TTC549 (cell line): ENCODE results near the gene GTF3C6.
"Not testable (repeated sequence)": the region's sequence is repeated elsewhere in the genome, so short reads cannot be mapped to it uniquely, and the experiment has no call there.

Experiments
- FAIRE-seq: peaks from 2 replicates; lab custom pipeline; 2012; peaks lifted over from hg19 to GRCh38; lab: Jason Lieb, UNC

GTF3C6 gene, protein sequence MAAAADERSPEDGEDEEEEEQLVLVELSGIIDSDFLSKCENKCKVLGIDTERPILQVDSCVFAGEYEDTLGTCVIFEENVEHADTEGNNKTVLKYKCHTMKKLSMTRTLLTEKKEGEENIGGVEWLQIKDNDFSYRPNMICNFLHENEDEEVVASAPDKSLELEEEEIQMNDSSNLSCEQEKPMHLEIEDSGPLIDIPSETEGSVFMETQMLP

DNA sequence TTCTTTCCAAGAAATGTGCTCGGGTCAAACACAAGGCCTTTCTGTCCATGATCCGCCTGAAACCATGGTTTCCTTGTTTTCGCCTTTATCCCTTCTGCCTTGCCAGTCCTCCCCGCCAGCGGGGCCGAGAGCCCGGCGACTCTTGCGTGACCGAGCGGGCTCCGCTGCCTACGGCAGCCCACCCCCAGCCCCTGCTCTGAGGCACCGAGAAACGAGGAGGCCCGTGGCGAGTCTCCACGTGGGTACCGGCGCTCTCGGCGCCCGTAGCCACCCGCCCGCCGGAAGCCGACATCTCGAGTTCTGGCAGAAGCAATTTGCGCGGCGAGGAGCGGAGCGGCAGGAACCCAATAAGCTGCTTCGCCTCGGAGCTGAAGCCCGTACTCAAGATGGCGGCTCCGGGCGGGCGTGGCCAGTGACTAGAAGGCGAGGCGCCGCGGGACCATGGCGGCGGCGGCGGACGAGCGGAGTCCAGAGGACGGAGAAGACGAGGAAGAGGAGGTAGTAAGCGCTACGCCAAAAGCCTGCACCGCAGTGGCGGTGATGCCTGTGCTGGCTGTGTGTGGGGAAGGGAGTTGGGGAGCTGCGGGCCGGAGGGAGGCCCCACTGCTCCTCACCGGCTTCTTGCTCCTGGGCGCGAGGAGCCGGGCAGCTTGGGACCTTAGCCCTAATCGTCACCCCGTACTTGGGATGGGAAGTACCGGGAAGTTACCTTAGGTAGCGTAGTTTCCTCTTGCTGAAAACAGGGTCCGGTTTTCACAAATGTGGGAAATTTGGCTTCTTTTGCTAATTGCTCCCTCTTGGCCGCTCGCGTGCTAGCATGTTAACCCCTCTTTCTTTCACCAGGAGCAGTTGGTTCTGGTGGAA lies at the start of gene GTF3C6:
TSS of gene GTF3C6 (plus strand) at position 378 of the 864 bp plus-strand sequence. CDS start at position 442, 64 bp downstream.
- no peak for FAIRE-seq

DNA sequence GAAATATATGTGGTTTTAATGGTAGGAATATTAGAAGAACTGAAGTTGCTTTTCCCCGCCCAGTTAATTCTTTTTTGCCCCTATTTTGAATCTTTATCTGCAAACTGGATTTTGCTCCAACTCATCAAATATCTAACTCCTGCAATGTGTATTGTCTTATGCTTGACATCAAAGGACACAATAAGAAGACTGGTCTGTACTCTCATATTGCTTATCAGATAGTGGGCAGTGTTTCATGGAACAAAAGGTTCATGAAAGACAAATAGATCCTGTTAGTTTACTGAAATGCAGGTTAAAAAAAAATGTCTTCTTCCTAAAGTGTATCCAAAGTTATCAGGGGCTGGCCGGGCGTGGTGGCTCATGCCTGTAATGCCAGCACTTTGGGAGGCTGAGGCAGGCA lies 27.7 kb upstream of the GTF3C6 start:
- FAIRE-seq = no peak

DNA sequence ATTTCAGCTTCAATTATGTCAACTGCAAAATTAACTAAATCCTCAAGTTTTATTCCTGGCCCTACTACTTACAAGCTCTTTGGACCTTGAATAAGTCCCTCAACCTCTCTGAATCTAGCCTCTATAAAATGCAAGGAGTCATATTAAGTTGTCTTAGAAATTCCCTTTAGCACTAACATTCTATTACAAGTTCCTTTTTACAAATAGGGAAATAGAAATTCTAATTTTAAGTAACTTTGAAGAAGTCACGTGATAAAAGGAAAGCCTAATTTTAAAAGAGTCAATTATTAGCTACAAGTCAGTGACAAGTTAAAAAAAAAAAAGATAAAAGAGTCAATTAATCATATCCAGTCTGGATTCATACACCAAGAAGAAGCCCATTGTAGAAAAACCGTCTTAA lies 24.6 kb upstream of the GTF3C6 start:
- FAIRE-seq = no peak

DNA sequence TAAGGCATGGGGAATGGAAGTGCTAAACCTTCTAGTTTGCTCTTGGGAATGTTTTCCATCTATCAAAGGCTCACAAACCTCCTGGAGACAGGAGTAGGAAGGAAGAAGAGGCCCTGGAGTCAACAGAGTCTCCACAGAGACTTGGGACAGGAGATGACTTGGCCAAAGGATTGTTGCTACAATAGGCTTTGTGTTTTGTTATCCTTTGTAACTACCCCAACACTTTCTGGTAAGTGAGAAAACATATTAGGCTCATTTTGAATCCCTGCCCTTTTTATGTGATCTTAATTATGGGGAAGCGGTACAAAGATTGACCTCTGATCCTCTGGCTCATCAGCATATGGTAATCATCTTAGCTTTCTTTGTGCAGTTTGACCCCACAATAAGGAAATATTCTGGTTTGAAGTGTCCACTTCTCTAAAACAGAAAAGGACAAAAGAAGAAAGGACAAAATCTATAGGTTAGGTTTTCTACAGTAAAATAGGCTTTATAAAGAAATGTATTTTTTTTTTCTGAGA lies 24.1 kb upstream of the GTF3C6 start:
- FAIRE-seq = no peak

DNA sequence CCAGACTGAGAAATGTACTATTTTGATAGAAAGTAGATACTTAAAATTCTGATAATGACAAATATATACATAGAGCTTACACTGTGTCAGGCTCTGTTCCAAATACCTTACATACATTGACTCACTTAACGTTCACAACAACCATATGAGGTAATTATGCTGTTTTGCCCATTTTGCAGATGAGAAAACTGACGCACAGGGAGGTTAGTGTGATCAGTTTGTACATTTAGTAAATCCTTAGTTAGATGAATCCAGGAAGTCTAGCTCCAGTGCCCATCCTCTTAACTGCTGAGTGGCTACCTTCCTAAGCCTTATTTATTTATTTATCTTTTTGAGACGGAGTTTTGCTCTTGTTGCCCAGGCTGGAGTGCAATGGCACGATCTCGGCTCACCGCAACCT lies 23.3 kb upstream of the GTF3C6 start:
- FAIRE-seq = no peak

DNA sequence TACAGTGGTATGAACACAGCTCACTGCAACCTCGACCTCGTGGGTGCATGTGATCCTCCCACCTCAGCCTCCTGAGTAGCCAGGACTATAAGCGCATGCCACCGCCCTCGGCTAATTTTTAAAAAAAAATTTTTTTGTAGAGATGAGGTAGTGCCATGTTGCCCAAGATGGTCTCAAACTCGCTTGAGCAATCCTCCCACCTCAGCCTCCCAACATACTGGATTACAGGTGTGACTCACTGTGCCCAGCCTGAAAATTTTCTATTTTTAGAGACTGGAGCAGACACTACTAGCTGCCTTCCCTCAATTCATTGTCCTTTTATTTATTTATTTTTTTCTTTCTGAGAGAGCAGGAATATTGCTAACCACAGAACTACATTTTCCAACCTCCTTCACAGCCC lies 20.3 kb upstream of the GTF3C6 start:
- FAIRE-seq = no peak

DNA sequence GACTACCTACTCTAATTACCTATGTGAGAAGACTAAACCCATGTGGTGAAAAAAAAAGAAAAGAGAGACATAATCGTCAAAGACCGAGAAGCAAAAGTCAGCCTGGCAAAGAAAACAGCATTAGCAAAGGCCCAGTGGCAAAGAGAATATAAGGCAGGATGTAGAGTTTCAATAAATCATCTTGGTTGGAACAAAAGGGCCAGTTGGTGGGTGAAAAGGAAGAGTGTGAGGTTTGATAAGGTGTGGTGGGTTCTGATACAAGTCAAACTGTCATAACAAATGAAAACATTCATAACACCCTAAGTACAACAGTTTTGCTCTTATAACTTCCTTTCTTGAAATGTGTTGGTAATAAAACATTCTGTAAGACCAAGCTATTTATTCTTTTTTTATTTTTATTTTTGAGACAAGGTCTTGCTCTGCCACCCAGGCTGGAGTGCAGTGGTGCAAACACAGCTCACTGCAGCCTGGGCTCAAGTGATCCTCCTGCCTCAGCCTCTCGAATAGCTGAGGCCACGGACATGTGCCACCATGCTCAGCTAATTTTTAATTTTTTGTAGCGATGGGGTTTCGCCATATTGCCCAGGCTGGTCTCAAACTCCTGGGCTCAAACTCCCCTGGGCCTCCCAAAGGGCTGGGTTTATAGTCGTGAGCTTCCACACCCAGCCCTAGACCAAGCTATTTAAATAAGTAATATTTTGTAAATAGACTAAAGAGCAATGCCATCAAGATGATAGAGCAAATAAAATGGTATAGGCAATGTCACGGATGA lies 18.9 kb upstream of the GTF3C6 start:
- no peak for FAIRE-seq

DNA sequence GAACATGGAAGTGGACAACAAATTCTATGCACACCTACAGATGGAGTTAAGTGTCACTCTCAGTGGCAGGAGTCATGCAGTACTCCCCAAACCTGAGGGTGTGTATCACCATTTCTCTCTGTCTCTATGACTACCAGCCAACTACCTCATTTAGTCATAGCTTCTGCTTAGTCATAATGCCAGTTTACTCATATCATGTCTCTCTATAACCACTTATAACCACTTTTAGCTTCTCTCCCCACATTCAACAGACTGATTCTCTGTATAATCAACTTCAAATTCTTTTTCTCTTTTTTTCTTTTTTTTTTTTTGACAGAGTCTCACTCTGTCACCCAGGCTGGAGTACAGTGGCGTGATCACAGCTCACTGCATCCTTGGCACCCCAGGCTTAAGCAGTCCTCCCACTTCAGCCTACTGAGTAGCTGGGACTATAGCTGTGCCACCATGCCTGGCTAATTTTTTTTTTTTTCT lies 13.8 kb upstream of the GTF3C6 start:
- FAIRE-seq = no peak

DNA sequence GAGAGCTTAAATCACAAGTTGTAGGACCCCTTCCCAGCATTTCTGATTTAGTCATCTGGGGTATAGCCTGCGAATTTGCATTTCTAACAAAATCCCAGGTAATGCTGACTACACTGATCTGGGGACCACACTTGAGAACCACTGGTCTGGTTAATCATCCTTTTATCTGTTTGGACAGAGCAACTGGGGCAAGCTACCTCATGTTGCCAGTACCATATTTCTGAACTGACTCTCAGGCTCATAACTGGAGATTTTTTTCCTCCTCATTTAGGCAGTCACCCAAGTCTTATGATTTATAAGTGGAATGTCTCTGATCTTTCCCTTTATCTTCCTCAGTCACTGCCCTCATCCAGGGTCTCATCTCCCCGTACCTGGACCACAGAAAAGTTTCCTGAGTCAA lies 12.0 kb upstream of the GTF3C6 start:
- FAIRE-seq = no peak

DNA sequence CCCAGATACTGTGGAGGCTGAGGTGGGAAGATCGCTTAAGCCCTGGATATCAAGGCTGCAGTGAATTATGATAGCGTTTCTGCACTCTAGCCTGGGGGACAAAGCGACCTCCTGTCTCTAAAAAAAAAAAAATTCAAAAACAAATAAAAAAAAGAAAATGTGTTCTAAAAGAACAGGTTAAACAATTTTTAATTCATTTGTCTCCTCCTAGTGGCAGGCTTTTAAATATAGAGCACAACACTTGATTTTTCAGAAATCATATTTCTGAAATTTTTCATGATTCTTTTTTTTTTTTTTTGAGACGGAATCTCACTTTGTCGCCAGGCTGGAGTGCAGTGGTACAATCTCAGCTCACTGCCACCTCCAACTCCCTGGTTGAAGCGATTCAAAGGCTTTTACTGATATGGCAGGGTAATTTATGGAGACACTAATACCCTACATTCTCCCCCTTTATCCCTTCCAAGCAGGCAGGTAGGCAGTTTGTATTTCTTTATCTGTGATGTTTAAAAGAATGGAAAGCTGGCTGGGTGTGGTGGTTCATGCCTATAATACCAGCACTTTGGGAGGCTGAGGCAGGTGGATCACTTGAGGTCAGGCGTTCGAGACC lies 8.7 kb upstream of the GTF3C6 start:
- peak; percentile 47 for FAIRE-seq

DNA sequence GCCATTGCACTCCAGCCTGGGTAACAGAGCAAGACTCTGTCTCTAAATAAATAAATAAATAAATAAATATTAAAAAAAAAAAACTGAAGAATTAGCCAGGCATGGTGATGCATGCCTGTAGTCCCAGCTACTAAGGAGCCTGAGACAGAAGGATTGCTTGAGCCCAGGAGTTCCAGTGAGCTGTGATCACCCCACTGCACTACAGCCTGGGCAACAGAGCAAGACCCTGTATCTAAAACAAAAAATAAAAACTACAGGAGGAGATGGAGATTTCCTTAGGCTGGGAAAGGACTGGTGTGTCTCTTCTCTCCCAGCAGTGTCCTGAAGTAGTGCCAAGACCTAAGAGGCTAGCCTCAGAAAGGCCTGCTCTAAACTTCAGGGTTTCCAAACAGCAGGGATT lies 8.1 kb upstream of the GTF3C6 start:
- FAIRE-seq = no peak

DNA sequence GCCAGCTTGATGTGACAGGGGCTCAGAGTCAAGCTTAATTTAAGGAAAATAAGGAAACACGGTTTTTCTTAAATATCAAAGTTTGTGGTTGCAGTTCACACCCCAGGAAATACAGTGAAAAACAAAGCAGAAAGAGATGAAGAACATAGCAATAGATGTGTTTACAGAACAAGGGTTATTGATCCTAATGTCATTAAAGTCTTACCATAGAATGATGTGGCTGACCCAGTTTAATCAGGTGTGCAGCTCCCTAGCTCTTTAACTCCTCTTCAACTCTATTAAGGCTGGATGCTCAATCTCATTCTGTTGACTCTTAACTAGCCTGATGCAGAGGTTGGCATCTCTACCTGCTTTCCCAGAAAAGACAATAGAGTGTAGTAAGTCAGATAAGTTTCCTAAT lies 7.5 kb upstream of the GTF3C6 start:
- no peak for FAIRE-seq

DNA sequence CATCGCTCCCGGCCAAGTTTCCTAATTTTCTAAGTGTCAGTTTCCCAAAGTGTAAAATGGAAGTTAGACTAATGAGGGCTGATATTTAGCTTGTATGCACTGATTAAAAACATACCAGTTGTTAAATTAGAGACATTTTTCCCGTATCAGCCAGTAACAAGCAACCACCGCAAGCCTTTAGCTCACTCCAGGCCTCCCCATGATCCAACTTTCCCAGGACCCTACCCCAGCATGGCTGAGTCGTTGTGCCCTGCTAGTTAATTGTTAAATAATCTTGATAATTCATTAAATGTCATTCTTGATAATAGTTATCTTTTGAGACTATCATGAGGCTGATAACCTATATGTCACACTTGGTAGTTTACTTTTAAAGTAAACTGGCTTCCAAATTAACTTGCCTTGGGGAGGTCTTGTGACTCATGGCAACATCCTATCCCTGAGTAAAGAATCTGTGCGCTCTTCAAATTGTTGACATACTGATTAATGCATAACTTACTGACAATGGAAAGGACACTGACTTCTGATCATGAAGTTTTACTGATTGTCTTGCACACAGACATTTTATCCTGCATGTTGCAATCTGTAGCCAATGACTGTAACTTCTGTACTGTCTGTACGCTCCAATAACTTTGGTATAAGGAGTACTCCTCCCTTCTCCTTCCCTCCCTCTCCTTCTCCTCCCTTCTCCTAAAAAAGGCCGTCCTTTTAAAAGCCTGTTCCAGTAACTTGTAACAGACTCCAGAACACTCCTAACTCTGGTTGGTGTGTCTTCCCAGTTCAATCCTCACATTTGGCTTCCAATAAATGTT lies 6.3 kb upstream of the GTF3C6 start:
- peak; percentile 56 for FAIRE-seq

DNA sequence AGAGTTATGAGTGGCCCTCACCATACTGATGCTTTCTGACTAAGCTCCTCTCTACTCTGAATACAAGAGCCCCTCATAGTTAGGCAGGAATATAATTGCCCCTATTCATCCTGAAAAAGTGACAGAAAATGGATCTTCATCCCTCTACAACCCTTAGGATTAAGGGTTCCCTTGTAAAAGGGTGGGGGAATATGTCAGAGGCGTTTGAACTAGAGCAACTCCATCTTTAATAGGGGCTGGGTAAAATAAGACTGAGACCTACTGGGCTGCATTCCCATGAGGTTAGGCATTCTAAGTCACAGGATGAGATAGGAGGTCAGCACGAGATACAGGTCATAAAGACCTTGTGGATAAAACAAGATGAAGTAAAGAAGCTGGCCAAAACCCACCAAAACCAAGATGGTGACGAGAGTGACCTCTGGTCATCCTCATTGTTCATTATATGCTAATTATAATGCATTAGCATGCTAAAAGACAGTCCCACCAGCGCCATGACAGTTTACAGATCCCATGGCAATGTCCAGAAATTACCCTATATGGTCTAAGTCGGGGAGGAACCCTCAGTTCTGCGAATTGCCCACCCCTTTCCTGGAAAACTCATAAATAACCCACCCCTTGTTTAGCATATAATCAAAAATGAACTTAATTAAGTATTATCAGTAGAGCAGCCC lies 4.7 kb upstream of the GTF3C6 start:
- FAIRE-seq = no peak

DNA sequence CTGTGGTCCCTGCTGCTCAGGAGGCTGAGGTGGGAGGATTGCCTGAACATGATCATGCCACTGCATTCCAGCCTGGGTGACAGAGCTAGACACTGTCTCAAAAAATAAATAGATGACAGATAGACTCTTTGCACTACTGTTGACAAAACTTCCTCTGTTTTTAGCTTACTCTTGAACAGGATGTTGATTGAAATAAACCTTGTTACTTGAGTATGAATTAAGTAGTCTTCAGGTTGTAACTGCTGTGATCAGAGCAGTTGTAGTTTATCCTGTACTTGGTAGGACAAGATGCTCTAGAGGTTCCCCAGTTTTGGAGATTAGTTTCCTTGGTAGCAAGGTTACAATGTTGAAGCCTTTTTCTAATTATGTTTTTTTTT lies 1.5 kb downstream of the GTF3C6 start:
- FAIRE-seq = no peak

DNA sequence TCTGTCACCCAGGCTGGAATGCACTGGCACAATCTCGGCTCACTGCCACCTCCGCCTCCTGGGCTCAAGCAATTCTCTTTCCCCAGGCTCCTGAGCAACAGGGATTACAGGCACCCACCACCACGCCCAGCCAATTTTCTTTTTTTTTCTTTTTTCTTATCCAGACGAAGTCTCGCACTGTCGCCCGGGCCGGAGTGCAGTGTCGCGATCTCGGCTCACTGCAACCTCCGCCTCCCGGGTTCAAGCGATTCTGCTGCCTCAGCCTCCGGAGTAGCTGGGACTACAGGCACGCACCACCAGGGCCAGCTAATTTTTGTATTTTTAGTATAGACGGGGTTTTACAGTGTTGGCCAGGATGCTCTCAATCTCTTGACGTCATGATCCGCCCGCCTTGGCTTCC lies 4.1 kb downstream of the GTF3C6 start:
- not testable (repeated sequence) for FAIRE-seq

DNA sequence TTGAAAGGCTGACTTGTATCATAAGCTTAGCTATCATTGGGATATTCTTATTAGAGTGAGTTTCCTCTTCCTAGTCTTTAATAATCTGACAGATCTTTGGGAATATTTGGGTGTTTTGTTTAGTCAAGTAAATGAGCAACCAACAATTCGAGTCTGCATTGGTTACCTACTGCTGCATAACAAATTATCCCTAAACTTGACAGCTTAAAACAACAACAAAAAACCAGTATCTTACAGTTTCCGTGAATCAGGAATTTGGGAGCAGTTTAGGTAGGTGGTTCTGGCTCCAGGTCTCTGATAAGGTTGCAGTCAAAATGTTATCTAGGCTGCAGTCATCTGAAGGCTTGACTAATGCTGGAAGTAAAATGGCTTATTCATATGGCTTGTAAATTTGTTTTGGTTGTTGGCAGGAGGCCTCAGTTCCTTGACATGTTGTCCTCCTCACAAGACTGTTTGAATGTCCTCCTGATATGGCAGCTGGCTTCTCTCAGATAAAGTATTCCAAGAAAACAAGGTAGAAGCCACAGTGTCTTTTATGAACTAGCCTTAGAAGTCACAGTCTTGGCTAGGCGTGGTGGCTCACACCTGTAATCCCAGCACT lies 7.2 kb downstream of the GTF3C6 start:
- no peak for FAIRE-seq

DNA sequence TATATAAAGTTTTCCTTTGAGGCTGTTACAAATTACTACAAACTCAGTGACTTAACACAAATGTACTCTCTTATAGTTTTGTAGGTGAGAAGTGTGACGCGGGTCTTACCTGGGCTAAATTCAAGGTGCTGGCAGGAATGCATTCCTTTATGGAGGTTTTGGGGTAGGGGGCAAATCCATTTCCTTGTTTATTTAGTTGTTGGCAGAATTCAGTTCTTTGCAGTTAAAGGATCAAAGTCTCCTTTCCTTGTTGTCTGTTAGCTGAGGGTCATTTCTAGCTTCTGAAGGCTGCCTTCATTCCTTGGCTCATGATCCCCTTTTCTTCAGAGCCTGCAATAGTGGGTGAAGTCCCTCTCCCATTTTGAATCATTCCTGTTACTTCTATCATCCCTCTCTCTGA lies 10.2 kb downstream of the GTF3C6 start:
- FAIRE-seq = not testable (repeated sequence)

DNA sequence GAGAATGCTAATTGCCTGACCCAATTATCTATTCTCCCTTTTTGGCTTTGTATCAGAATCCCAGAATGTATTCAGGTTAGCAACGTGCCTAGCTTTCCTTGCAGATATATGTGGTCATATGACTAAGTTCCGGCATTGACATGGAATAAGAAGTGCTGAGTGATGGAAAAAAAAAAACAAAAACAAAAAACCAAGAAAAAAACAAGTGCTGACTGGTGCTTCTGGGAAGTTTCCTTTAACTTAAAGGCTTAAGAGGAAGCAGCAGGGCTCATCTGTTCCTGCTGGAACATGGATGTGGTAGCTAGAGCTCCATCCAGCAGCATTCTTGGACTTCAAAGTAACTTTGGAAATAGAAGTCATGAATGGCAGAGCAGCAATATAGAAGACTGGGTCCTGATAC lies 13.0 kb downstream of the GTF3C6 start:
- FAIRE-seq = no peak

DNA sequence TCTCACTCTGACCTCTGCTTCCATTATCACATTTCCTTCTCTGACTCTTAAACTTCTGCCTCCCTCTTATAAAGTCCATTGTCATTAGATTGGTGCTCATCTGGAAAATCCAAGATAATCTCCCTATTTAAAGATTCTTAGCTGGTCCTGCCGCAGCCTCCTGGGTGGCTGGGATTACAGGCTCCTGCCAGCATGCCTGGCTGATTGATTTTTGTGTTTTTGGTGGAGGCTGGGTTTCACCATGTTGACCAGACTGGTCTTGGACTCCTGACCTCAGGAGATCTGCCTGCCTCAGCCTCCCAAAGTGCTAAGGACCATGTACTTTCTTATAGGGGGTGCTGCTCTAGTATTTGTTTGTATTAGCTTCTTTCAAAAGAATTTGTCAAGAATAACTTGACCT lies 18.1 kb downstream of the GTF3C6 start:
- no peak for FAIRE-seq
